IPS DF 19.7 (cell line): ENCODE results near the gene HCN3.

ENCODE experiments used
- DNase-seq: peaks from one replicate; pipeline ENCODE4 v3.0.0-alpha.2; 2013; ENCODE audit warnings: low read depth, low spot score

Gene HCN3

DNA sequence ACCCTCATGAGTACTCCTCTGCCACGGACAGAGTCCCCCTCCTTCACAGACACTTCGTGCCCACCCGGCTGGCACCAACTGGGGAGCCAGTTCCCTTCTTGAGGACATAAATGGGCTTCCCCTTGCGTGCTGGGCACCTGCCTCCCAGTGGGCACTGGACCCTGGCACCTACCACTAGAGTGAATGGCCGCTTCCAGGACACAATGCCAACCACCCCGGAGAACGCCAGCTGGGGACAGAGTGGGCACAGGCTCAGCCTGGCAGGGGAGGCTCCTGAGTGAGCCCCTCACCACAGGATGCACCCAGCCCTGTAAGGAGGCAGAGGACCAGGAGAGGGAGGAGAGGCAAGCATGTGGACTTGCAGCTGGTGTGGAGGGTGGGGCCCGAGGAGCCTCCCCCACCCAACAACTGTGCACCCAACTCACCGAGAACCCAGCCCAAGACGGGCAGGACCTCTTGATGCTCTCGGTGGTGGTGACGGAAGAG is 23.0 kb upstream of the HCN3 start:
- DNase-seq, result no peak

DNA sequence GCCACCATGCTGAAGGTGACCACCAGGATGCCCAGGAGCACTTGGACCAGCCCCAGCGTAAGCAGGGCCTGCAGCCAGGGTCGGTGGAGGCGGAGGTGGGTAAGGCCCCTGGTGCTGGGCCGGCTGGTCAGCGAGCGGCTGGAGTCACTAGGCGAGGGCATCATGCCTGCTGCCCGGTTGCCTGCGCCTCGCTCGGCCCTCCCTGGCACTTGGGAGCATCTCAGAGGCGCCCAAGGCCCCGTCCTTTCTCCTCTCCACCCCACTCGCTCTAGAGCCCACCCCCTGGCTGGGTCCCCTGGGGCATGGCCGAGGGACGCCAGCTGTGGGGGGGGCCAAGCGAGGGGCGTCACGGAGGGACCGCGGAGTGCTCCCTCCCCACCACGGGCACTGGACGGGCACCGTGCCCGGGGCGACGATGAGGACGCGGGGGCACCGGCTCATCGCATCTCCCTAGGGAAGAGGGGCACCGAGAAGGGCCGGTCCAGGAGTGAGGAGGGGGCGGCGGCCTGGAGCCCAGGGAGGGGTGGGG is 22.5 kb upstream of the HCN3 start:
- no peak for DNase-seq

DNA sequence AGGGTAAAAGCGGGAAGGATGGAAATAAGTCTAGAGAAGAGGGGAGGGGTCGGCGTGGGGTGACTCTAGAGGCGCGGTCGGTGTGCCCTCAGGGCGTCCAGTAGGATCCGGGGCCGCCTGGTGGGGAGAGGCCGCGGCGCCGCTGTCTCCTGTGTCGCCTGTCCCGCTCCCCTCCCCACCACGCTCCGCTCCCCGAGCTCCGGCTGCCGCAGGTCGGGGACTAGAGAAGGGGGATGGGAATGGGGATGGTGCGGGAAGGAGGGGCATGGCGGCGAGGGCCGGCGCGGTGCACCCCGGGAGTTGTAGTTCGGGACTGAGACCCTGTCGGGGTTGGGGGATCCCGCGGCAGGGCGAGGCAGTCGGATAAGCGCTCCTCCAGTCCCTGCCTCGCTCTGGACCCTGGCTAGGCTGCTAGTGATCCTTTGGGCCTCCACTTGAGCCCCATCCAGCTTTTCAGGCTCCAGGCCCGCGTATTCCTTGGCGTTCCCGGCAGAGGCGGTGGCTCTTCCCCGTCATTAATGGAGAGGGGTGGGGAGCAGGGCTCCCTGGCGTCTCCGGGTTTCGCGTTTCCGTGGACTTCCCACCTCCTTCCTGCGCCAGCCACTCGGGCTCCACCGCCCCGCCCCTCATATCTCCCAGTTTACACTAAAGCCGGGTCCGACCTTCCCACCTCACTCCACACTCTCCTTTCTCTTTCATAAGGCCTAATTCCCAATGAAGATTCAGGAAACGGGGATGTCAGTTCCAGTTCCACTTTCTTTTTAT is 21.8 kb upstream of the HCN3 start, which contains the start of gene ENTREP3:
ENTREP3 (minus strand) TSS at position 241 of the 765 bp plus-strand sequence. CDS start 606 bp downstream, outside the sequence.
- DNase-seq, result no peak

DNA sequence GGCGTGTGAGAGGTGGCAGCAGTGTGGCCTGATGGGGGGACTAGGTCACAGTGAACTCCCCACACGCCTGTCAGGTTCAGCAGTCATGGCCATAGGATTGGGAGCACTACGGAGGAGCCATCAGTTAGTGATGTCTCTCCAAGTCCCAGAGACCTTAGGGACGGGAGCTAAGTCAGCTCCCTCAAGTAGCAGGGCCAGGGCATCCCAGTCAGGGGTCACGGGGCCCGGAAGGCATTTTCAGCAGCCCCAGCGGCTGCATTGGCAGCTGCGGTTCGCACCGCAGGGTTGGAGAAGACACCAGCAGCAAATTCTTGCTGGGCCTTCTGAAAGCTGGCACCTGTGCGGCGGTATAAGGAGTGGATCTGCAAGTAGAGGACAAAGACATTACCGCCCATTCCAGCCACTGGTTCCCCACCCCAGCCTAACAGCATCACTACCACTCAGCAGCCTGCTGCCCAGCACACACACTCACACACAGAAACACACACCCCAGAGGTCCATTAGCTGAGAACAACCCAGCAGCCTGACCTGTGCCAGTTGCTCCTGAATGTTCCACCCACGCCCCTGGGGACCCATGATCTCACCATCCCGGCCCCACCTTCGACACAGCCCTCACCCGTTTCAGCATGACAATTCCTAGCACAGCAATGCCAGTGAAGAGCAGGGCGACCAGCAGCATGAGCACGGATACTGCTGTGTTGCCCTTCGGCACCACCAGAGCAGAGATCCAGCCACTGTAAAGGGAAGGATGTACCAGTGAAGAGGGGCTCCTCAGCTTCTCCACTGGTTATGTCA is 21.0 kb upstream of the HCN3 start:
- DNase-seq, result no peak

DNA sequence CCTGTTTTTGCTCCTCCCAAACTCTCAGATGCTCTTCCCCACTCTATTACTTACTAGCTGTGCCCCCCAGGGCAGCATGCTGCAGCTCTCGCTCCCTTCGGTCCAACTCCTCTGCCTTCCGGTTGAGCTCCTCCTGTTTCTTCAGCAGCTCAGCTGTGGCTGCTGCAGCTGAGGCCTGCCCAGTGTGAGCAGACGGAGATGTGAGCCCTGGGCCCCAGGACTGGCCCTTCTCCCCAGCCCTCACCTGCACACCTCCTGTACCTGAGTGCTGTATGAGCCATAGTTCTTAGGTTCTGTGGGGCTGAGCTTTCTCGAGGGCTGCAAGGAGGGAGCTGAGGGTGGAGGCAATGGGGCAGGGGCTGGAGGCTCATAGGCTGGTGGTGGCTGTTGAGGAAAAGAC is 17.0 kb upstream of the HCN3 start:
- DNase-seq, result no peak

DNA sequence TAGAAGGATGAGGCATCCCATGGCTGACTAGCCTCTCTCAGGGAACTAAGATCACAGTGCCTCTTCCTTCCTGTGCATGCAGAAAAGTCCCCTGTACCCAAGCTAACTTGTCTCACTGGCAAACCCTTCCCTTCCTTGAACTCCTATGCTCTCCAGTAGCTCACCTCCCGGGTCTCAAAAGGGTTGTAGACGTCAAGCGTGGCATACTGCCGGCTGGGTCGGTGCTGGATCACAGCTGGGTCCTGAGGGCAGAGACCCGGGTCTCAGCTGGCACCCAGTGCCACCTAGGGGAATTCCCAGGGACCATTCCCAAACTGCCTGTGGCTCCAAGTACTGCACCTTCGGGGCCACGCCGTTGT is 15.8 kb upstream of the HCN3 start:
- DNase-seq, result no peak

DNA sequence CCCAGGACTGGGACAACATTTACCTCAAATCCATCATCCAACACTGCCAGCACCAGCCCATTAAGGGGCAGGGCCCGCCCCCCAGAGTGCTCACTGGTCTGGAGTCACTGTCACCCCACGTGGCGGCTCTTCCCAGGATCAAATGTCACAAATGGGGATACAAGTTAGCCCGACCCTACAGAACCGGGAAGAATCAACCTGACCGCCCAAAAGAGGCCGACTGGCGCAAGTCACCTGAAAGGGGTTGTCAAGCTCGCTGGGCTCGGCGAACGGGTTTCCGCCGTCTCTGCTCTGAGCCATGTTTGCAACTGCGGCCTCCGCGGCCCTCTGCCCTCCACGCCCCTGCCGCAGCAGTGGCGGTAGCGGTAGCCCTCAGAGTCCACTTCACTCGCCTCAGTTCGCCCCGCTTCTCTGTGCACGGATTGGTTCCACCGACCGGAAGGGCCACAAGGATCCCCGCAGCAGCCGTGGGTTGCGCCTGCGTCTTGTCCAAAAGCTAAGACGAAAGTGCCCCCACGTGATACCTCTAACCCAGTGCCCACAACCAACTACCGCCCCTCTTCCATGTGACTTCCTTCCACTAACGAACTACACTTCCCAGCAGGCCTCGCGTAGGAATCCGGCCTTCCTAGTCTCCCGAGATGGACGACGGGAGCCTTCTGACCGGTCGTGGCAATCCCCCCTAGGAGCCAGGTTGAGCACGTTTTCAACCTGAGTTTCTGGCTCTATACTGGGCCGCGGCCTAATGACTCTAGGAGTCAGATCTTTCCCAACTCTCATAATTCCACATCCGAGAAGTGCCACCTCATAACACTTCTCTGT is 15.2 kb upstream of the HCN3 start, which contains the start of gene SCAMP3:
SCAMP3 (minus strand) TSS at position 509 of the 822 bp plus-strand sequence; CDS start at position 300, 209 bp downstream.
- peak; percentile 99 for DNase-seq

DNA sequence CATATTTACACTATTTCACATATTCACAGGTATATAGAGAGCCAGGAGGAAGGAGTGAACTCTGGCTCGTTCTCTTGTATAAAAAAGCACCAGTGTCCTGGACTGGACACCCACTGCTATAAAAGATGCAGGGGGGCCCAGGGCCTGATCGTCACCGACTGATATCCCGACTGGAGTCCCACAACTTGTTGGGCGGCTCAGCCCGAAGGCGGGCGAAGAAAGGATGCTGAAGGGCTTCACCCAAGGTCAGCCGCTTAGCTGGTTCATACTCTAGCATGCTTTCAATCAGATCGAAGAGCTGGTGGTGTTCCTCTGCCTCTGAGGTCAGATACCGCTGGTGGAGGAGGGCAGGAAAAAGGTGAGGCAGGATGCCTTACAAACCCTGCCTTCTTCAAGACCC is 14.2 kb upstream of the HCN3 start:
- no peak for DNase-seq

DNA sequence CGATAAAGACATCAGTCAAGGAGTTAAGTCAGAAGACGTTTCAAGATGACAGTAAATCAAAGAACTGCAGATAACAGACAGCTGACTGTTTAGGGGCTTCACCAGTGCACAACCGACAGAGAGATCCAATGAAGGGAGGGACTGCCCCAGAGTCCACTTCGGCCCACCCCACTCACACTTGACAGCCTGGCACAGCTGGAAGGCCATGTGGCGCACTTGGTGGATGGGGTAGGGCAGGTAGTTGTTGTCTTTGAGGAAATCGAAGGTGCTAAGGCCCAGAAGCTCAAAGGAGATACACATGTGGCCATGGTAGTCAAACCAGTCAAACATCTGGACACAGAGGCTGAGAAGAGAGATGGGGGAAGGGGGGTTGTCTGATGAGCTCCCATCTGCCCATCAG is 10.7 kb upstream of the HCN3 start:
- DNase-seq, result no peak

DNA sequence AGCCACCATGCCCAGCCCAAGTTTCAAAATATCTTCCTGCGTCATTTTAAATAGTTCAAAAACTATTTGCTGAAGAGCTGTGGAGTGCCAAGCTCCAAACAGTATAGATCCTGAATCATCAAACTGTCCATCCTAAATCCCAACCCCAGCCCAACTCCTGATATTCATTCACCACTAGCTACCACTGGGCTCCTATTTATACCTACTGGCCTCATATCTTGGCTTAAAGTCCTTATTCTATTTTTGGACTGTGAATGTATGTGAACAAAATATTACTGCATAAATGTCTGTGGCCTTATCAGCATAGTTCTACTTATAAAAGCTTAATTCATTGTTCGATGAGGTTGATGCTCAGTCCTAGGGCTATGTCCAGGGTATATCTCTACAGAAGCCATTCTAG is 9.9 kb upstream of the HCN3 start:
- no peak for DNase-seq

DNA sequence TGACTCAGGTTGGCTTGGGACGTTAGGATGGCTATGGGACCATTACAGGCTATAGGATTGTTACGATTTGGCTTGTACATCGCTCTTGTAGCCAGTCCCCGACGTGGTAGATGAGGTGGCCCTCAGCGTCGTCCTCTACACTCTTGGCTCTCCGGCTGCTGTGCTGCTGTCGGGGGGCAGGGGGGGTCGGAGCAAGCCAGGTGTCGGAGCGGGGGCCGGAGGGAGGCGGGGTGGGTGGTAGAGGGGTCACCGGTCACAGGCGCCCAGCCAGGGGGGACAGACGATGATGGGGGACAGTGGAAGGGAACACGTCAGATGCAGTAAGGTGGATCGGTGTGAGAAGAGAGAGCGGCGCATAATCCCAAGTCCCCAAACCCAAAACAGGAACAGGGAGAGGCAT is 8.6 kb upstream of the HCN3 start:
- no peak for DNase-seq

DNA sequence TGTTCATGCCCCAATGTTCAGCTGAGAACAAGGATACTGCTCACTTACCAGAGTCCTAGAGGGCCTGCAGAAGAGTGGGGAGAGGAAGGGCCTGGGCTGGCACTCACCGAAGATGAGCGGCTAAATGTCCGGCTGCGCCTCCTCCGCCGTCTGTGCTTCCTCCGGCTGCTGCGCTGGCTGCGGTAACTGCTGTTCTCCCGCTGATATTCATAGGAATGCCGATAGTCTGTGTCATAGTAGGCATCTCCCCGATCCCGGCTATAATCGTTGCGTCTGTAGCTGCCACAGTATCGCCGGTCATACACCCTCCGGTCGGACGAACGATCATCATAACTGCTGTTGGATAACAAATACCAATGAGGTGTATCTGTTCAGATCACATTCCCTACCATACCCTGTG is 7.9 kb upstream of the HCN3 start:
- no peak for DNase-seq

DNA sequence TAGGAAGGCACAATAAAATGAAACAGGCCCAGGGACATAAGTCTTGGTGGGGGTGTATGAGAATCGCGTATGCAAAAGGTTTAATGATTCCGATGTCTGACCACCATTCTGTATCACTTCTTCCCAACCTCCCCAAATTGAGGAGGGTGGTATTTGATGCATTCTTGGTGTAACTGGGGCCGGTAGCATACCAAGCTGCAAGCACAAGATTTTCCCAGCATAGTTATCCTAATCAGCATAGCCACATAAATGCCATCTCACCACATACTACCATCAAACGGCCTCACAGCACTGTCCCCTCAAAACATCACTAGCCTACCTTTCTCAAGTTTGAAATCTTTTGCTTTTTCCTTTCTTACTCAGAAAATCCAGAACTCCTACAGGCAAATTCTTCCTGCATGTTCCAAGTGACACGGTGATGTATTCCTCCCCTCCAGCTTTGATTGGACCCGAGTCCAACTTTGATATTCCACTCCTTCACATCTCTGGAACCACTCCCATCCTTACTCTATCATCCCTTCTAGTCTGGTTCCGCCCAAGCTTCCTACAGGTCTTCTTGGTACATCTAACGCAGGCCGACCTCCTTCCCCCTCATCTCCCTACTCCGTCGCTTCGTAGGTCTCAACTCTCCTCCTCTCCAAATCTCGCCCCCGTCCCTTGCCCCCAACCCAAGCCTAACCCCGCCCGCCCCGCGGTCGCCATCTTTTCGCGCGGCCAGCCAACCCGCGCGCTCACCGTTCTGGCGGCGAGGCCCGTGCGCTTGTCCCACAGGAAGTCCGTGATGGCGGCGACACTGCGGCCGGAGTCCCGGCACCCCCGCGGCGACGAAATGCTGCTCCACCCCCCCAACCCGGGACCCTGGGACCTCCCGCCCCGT is 4.6 kb upstream of the HCN3 start:
- DNase-seq, result no peak

DNA sequence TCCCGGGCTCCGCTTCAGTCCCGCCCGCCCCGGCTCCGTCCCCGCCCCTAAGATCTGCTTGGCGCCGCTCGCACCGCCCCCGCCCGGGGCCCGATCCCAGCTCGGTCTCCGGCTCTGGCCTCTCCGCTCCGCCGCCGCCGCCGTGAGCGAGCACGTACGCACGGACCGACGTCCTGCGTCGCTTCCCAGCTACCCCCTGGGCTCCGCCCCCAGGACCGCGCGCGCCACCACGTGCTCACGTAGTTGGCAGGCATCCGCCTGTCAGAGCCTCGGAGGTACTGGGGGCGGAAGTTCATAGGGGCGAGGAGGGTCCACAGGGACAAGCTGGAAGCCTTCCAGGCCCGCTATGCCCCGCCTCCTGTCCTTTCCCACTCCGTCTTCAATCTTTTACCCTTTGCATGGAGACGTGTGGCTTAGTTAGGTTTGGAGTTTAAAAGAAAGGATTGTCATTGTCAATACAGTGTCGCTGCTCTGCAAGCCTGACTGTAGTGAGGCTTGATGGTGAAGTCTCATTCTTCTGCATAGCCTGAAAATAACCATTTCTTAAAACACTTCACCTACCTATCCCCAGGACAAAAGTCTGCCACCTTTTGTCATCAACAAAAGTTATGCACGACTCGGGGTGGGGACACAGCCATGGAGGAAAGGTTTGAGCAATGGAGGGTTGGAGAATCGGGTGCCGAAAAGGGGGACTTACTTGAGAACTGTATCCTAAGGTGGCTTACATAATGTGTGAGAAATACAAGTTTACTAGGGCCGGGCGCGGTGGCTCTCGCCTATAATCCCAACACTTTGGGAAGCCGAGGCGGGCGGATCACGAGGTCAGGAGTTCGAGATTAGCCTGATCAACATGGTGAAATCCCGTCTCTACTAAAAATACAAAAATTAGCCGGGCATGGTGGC is 3.7 kb upstream of the HCN3 start, which contains the start of gene CLK2:
CLK2 (minus strand) TSS at position 162 of the 903 bp plus-strand sequence. CDS start 2,527 bp downstream, outside the sequence.
- peak; percentile 93 for DNase-seq

DNA sequence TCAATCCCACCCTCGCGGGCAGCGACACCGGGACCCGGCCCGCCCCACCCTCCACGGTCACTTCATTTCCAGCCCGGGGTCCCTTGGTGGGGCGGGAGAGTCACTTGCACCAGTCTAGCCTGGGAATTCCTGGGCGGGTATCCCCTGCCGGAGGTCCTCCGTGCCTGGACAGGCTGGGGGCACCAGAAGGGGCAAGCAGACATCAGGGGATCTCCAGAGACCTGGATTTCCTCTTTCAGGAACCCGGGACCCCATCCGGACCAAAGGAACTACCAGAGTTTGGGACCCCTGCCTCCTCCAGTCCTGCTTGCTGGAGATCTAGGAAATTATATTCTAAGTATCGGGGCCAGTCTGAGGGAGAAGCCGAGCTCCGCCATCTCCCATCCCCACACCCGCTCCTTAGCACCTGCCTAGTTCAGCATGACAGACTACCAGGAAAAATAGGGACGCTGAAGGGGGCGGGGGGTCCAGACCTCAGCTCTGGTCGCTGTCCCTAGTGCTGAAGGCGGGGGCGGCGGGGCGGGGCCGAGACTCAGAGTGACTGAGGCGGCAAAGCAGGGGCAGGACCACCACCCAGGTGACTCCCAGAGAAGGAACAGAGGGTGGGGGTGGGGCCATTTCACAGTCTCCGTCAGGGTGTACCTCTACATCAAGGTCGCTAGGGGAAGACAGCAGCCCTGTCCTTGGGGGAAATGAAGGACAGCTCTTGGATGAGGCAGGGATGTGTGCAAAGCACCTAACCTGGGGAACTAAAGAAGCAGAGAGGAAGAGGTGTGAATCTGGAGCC is 832 bp downstream of the HCN3 start:
- peak; percentile 91 for DNase-seq

DNA sequence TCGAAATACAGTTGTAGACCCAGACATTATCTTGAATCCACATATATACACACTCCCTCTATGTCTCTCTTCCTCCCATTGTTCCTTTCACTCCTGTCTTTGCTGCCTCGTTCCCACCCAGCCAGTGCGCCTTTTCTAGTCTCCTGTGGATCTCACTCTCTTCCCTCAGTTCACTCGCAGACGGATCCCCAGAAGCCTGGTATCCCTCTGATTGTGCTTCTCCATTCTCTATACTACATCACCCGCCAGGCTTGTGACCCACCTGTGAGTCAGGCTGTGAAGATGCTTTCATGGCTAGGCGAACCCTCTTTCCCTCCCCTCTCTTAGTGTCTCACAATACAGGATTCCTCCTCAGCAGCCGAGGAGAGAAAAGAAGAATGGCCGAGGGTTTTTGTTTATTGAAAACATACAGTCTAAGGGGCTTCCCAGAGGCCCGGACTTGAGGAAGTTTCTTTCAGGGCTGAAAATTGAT is 1.5 kb downstream of the HCN3 start:
- no peak for DNase-seq

DNA sequence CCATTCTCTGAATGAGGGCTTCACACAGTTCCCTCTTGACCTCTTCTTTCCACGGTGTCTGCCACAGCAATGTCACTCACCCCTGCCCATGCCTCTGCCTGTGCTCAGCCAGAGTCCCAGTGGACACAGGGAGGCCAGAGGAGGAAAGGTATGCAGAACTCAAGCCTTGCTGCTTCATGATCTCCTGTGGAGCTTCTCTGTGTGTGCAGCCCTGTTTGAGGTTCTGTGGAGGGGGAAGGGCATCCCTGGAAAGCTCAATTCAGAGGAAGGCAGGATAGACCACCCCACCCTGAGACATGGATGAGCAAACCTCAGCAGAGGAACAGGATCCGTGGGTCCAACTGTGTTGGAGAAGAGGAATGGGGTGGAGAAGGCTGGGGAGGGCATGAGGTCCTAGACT is 2.0 kb downstream of the HCN3 start:
- DNase-seq, result no peak

DNA sequence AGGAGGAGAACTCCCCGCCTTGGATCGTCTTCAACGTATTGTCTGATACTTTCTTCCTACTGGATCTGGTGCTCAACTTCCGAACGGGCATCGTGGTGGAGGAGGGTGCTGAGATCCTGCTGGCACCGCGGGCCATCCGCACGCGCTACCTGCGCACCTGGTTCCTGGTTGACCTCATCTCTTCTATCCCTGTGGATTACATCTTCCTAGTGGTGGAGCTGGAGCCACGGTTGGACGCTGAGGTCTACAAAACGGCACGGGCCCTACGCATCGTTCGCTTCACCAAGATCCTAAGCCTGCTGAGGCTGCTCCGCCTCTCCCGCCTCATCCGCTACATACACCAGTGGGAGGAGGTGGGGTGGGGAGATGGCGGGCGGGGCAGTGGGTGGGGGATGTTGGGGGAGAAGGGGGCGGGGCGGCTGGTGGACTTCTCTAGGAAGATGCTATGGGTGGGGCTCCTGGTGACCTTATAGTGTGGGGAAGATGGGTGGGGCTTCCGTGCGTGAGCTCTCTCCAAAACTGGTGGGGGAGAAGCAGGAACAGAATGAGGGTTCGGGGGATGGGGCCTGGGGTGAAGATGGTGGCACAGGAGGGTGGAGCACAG is 5.3 kb downstream of the HCN3 start:
- DNase-seq, result no peak
